Right lobe of liver (tissue), 4 donors: Measurements from ENCODE around the gene TCF7.

Experiments used
- POLR2A ChIP-seq: fragments of 450-650 bp; IDR thresholded peaks from one replicate; pipeline ENCODE4 v1.6.1; 2017; ENCODE audit warnings: antibody characterized with exemption, mild to moderate bottlenecking
- TF ChIP-seq, protein P1 (sequence below), 4 donors: fragments of 200-600 bp in 3 of 4; fragments of 450-650 bp in 1 of 4; IDR thresholded peaks; one replicate each; pipeline versions ENCODE4 v1.5.1 to v1.8.0; 2016 to 2022; ENCODE audit warnings: antibody characterized with exemption in 4 of 4, mild to moderate bottlenecking in 2 of 4
- donor health status: DM: no; HTN: no; CAD: no.
- donor health status: DM: no; HTN: no; CAD: no.
- donor health status: DM: no; HTN: yes; CAD: no.

- TF ChIP-seq POLR2A: no peak
- TF ChIP-seq, protein P1, sequence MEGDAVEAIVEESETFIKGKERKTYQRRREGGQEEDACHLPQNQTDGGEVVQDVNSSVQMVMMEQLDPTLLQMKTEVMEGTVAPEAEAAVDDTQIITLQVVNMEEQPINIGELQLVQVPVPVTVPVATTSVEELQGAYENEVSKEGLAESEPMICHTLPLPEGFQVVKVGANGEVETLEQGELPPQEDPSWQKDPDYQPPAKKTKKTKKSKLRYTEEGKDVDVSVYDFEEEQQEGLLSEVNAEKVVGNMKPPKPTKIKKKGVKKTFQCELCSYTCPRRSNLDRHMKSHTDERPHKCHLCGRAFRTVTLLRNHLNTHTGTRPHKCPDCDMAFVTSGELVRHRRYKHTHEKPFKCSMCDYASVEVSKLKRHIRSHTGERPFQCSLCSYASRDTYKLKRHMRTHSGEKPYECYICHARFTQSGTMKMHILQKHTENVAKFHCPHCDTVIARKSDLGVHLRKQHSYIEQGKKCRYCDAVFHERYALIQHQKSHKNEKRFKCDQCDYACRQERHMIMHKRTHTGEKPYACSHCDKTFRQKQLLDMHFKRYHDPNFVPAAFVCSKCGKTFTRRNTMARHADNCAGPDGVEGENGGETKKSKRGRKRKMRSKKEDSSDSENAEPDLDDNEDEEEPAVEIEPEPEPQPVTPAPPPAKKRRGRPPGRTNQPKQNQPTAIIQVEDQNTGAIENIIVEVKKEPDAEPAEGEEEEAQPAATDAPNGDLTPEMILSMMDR (IDR thresholded peaks at IDR 0.05): no peak
Observed at GRCh38 chr5:134112726-134113362, 1.6 kb upstream of the TCF7 start.
